GM23338 (cell line): ENCODE results near the gene NSMCE1. TPM values are rescaled to one million over a fixed set of nuclear protein-coding genes. Genes with fewer than 3 reads are reported as not detected.

Experiments
- ATAC-seq: fragments of 200-7000 bp; cut with Tn5 transposase; 3 replicates; pipeline ENCODE4 v1.9.1; 2020
- DNase-seq: peaks from one replicate; pipeline ENCODE4 v3.0.0-alpha.2; 2015; ENCODE audit warnings: low spot score
- H2AFZ ChIP-seq: fragments of 200-600 bp; sonication (generic); 2 replicates; pipeline ENCODE4 v1.8.0; 2016; ENCODE audit warnings: antibody characterized with exemption, mild to moderate bottlenecking, moderate library complexity
- H3F3A ChIP-seq: fragments of 200-600 bp; sonication (generic); replicated peaks from 2 replicates; pipeline ENCODE4 v1.8.0; 2017; ENCODE audit warnings: antibody characterized with exemption, mixed run types, low read depth
- H3K27ac ChIP-seq: fragments of 200-600 bp; sonication (generic); 2 replicates; pipeline ENCODE4 v1.6.1; 2016; ENCODE audit warnings: low read depth
- H3K27me3 ChIP-seq: fragments of 200-600 bp; sonication (generic); 2 replicates; pipeline ENCODE4 v1.8.0; 2016; ENCODE audit warnings: mild to moderate bottlenecking, mixed run types, moderate library complexity; ENCODE audit not compliant: insufficient read depth
- H3K36me3 ChIP-seq: fragments of 200-600 bp; sonication (generic); 2 replicates; pipeline ENCODE4 v1.8.0; 2016; ENCODE audit warnings: mild to moderate bottlenecking; ENCODE audit not compliant: insufficient read depth
- H3K4me1 ChIP-seq: fragments of 200-600 bp; sonication (generic); 2 replicates; pipeline ENCODE4 v1.8.0; 2016; ENCODE audit warnings: mild to moderate bottlenecking, moderate library complexity; ENCODE audit not compliant: insufficient read depth
- H3K4me2 ChIP-seq: fragments of 200-600 bp; sonication (generic); 2 replicates; pipeline ENCODE4 v1.7.1; 2017; ENCODE audit warnings: mixed run types
- H3K4me3 ChIP-seq: fragments of 200-600 bp; sonication (generic); 2 replicates; pipeline ENCODE4 v1.6.1; 2016; ENCODE audit warnings: mixed run types
- H3K79me2 ChIP-seq: fragments of 200-600 bp; sonication (generic); replicated peaks from 2 replicates; pipeline ENCODE4 v1.8.0; 2017; ENCODE audit warnings: mild to moderate bottlenecking; ENCODE audit not compliant: insufficient read depth
- H3K9me2 ChIP-seq: fragments of 200-600 bp; sonication (generic); 2 replicates; pipeline ENCODE4 v1.8.0; 2017; ENCODE audit not compliant: insufficient read depth
- H4K20me1 ChIP-seq: fragments of 200-600 bp; sonication (generic); replicated peaks from 2 replicates; pipeline ENCODE4 v1.8.0; 2017; ENCODE audit warnings: mild to moderate bottlenecking; ENCODE audit not compliant: insufficient read depth
- H3K27ac Mint-ChIP-seq: 2 replicates; pipeline ENCODE4 v1.8.0; 2020; ENCODE audit warnings: inconsistent platforms, mild to moderate bottlenecking, moderate library complexity, mixed read lengths
- H3K27me3 Mint-ChIP-seq: 3 replicates; pipeline ENCODE4 v1.8.0; 2022; ENCODE audit warnings: low read depth, mild to moderate bottlenecking, moderate library complexity, mixed read lengths, inconsistent platforms; ENCODE audit not compliant: insufficient read depth, poor library complexity
- H3K36me3 Mint-ChIP-seq: 3 replicates; pipeline ENCODE4 v1.8.0; 2021; ENCODE audit warnings: low read depth, mild to moderate bottlenecking, inconsistent platforms, moderate library complexity, mixed read lengths
- H3K4me1 Mint-ChIP-seq: 3 replicates; pipeline ENCODE4 v1.8.0; 2020; ENCODE audit warnings: mild to moderate bottlenecking, inconsistent platforms, mixed read lengths
- H3K4me3 Mint-ChIP-seq: 3 replicates; pipeline ENCODE4 v1.8.0; 2021; ENCODE audit warnings: moderate library complexity, mild to moderate bottlenecking, inconsistent platforms, mixed read lengths
- H3K9me3 Mint-ChIP-seq: 3 replicates; pipeline ENCODE4 v1.8.0; 2020; ENCODE audit warnings: moderate library complexity, mild to moderate bottlenecking, inconsistent platforms, mixed read lengths
- CREB1 ChIP-seq: fragments of 250-450 bp; sonication (Bioruptor Pico); IDR thresholded peaks from 2 replicates; pipeline ENCODE4 v1.5.0; 2020; ENCODE audit warnings: low read depth, mild to moderate bottlenecking, moderate library complexity
- CTCF ChIP-seq, 2 experiments: fragments of 200-600 bp in 1 of 2; sonication (generic) in 1 of 2; conservative IDR thresholded peaks; 2 replicates each; pipeline versions ENCODE4 v1.5.1 to v1.6.1; 2016 to 2017; ENCODE audit warnings: antibody characterized with exemption in 2 of 2, low read depth in 2 of 2, mild to moderate bottlenecking in 2 of 2, moderate library complexity in 1 of 2
- ETS1 ChIP-seq: IDR thresholded peaks from 2 replicates; pipeline ENCODE4 v1.6.1; 2016; ENCODE audit warnings: antibody characterized with exemption
- EZH2 ChIP-seq: fragments of 200-600 bp; sonication (generic); IDR thresholded peaks from one replicate; pipeline ENCODE4 v1.8.0; 2017; ENCODE audit warnings: antibody characterized with exemption, mild to moderate bottlenecking, low read depth; ENCODE audit not compliant: unreplicated experiment
- EZH2phosphoT487 ChIP-seq: fragments of 200-600 bp; sonication (generic); IDR thresholded peaks from one replicate; pipeline ENCODE4 v1.8.1; 2018; ENCODE audit warnings: antibody characterized with exemption; ENCODE audit not compliant: unreplicated experiment
- JUNB ChIP-seq: IDR thresholded peaks from one replicate; pipeline ENCODE4 v1.6.1; 2016; ENCODE audit warnings: antibody characterized with exemption; ENCODE audit not compliant: unreplicated experiment
- NANOG ChIP-seq: IDR thresholded peaks from 2 replicates; pipeline ENCODE4 v1.6.1; 2016; ENCODE audit warnings: antibody characterized with exemption, borderline replicate concordance
- POLR2AphosphoS5 ChIP-seq: IDR thresholded peaks from 2 replicates; pipeline ENCODE4 v1.6.1; 2016; ENCODE audit warnings: antibody characterized with exemption, low read depth
- REST ChIP-seq: IDR thresholded peaks from one replicate; pipeline ENCODE4 v1.6.1; 2018; ENCODE audit warnings: antibody characterized with exemption; ENCODE audit not compliant: unreplicated experiment
- STAT1 ChIP-seq: IDR thresholded peaks from one replicate; pipeline ENCODE4 v1.6.1; 2016; ENCODE audit warnings: antibody characterized with exemption; ENCODE audit not compliant: unreplicated experiment
- ZNF114 ChIP-seq: fragments of 250-450 bp; sonication (Bioruptor Pico); IDR thresholded peaks from 2 replicates; pipeline ENCODE4 v1.5.0; 2020; ENCODE audit warnings: mild to moderate bottlenecking, moderate library complexity
- ZNF331 ChIP-seq: fragments of 250-450 bp; sonication (Bioruptor Pico); IDR thresholded peaks from 2 replicates; pipeline ENCODE4 v1.5.0; 2020; ENCODE audit warnings: low read depth, mild to moderate bottlenecking, moderate library complexity
- ZNF462 ChIP-seq: fragments of 250-450 bp; sonication (Bioruptor Pico); IDR thresholded peaks from 2 replicates; pipeline ENCODE4 v1.5.0; 2020; ENCODE audit warnings: mild to moderate bottlenecking, moderate library complexity
- polyA plus RNA-seq: library from polyadenylated mRNA; unstranded; fragments of >200 nt; fragmentation: Nextera tagmentation; extraction: Ambion mirVana; gene quantifications from 2 replicates; pipeline ENCODE4 v1.2.1, GENCODE V29; 2016
- total RNA-seq: library from RNA; depleted of rRNA; stranded (reverse); fragments of >200 nt; shearing (Covaris generic); gene quantifications from 2 replicates; pipeline ENCODE4 v1.2.3, GENCODE V29; 2014

NSMCE1 gene
- total and polyA plus RNA-seq, 2 experiments from 2014 or later = 30.6 to 50.8 TPM

GRCh38 chr16:27221576-27222248 lies 46.9 kb downstream of the NSMCE1 start:
- Histone ChIP-seq H3K4me2 (no peak overlapping the region), H3K4me3 (no peak overlapping the region), H3K27me3 (no peaks in the 10 kb centered on the region), H3K27ac (no peak overlapping the region), H3F3A (no peaks in the 10 kb centered on the region), H4K20me1 (no peaks in the 10 kb centered on the region), H3K4me1 (no peaks in the 10 kb centered on the region), H2AFZ (no peak overlapping the region), H3K36me3 (no peaks in the 10 kb centered on the region), H3K9me2 (no peaks in the 10 kb centered on the region), H3K79me2 (no peaks in the 10 kb centered on the region)
- peaks cover 3% of the 10 kb centered on the region; the same call in 2 of the 3 replicates for H3K9me3 Mint-ChIP-seq
- peaks cover 4% of the 10 kb centered on the region for H3K4me1 Mint-ChIP-seq
- ATAC-seq (no peak), DNase-seq (no peak)
- peaks cover 8% of the 10 kb centered on the region for H3K36me3 Mint-ChIP-seq
- peaks cover 3% of the 10 kb centered on the region for H3K27me3 Mint-ChIP-seq
- TF ChIP-seq JUNB (no peak), NANOG (no peak), ZNF114 (CRISPR knock-in tag) (no peak), POLR2AphosphoS5 (no peak), ZNF331 (CRISPR knock-in tag) (no peak), STAT1 (no peak), EZH2 (no peak), ZNF462 (CRISPR knock-in tag) (no peak), CTCF (conservative IDR thresholded peaks at IDR 0.05; ENCODE audit: low read depth in 2 of 2) (no peak), REST (no peak), ETS1 (no peak), EZH2phosphoT487 (no peak), CREB1 (CRISPR knock-in tag) (no peak)
- no peak overlapping the region for H3K4me3 Mint-ChIP-seq
- H3K27ac Mint-ChIP-seq = no peak overlapping the region
